GM12872 (cell line): ENCODE data around the gene SPECC1.

Experiments
- CTCF ChIP-seq: IDR thresholded peaks from 3 replicates; pipeline ENCODE4 v1.5.1; 2011; ENCODE audit warnings: low read depth, mild to moderate bottlenecking, low read length, moderate library complexity; ENCODE audit not compliant: insufficient read depth

The SPECC1 gene

GRCh38 chr17:20189302-20189701, 180.1 kb downstream of the SPECC1 start:
- TF ChIP-seq CTCF, result no peak

- no peak for TF ChIP-seq CTCF
Measured at GRCh38 chr17:20189979-20190378, 180.8 kb downstream of the SPECC1 start.

- no peak for TF ChIP-seq CTCF
Measured at GRCh38 chr17:20190605-20191004, 181.4 kb downstream of the SPECC1 start.

GRCh38 chr17:20191056-20191455, 181.9 kb downstream of the SPECC1 start:
- no peak for TF ChIP-seq CTCF

- TF ChIP-seq CTCF, result no peak
Measured at GRCh38 chr17:20197272-20197926, 188.2 kb downstream of the SPECC1 start.

- TF ChIP-seq CTCF, result no peak
Measured at GRCh38 chr17:20200016-20200795, 191.0 kb downstream of the SPECC1 start.

GRCh38 chr17:20200865-20201458, 191.8 kb downstream of the SPECC1 start:
- TF ChIP-seq CTCF, result no peak
